CD14-positive monocyte (primary cell): ENCODE measurements around the gene ADCY1. TPM values are rescaled to one million over a fixed set of nuclear protein-coding genes. Genes with fewer than 3 reads are reported as not detected.

Experiments used
- DNase-seq, 3 donors: peaks; one replicate each; pipeline ENCODE4 v3.0.0-alpha.2; 2011 to 2022
- H2AFZ ChIP-seq: 2 replicates; pipeline ENCODE4 v1.6.0; 2012; ENCODE audit warnings: mild to moderate bottlenecking, low read depth, low read length, inconsistent platforms; ENCODE audit not compliant: insufficient read depth, poor library complexity, severe bottlenecking
- H3K27ac ChIP-seq, 2 donors: 1 replicate in 1 of 2; 2 replicates in 1 of 2; pipeline ENCODE4 v1.5.1; 2012 to 2013; ENCODE audit warnings: low read length in 2 of 2, control low read depth in 1 of 2, inconsistent platforms in 1 of 2, low read depth in 1 of 2, mild to moderate bottlenecking in 1 of 2
- H3K27me3 ChIP-seq, 2 donors: one replicate each; pipeline versions ENCODE4 v1.6.0 to v1.6.1; 2011 to 2013; ENCODE audit warnings: low read length in 2 of 2; ENCODE audit not compliant: control insufficient read depth in 2 of 2, insufficient read depth in 2 of 2
- H3K36me3 ChIP-seq, 2 donors: replicated peaks in 1 of 2; 1 replicate in 1 of 2; 2 replicates in 1 of 2; pipeline versions ENCODE4 v1.5.1 to v1.6.1; 2012 to 2013; ENCODE audit warnings: low read length in 2 of 2, control low read depth in 1 of 2, inconsistent platforms in 1 of 2, mild to moderate bottlenecking in 1 of 2; ENCODE audit not compliant: insufficient read depth in 2 of 2, control insufficient read depth in 1 of 2
- H3K4me1 ChIP-seq, 2 donors: 1 replicate in 1 of 2; 2 replicates in 1 of 2; pipeline versions ENCODE4 v1.5.1 to v1.6.1; 2012 to 2013; ENCODE audit warnings: low read length in 2 of 2, control low read depth in 1 of 2, inconsistent platforms in 1 of 2, mild to moderate bottlenecking in 1 of 2, moderate library complexity in 1 of 2; ENCODE audit not compliant: insufficient read depth in 2 of 2, control insufficient read depth in 1 of 2
- H3K4me2 ChIP-seq: replicated peaks from 2 replicates; pipeline ENCODE3; 2012; ENCODE audit warnings: low read length, moderate library complexity, mild to moderate bottlenecking; ENCODE audit not compliant: poor library complexity, severe bottlenecking; ENCODE audit errors: extremely low read depth
- H3K4me3 ChIP-seq, 3 experiments: fragments of 200-600 bp in 1 of 3; sonication (generic) in 1 of 3; replicated peaks in 1 of 3; 1 replicate in 2 of 3; 2 replicates in 1 of 3; pipeline ENCODE4 v1.5.1; 2011 to 2013; ENCODE audit warnings: low read length in 3 of 3, mild to moderate bottlenecking in 3 of 3, control low read depth in 2 of 3, low read depth in 2 of 3, inconsistent platforms in 1 of 3, moderate library complexity in 1 of 3
- H3K79me2 ChIP-seq: 2 replicates; pipeline ENCODE4 v1.6.0; 2012; ENCODE audit warnings: mild to moderate bottlenecking, control low read depth, inconsistent platforms, low read length, moderate library complexity; ENCODE audit not compliant: insufficient read depth
- H3K9ac ChIP-seq: 2 replicates; pipeline ENCODE4 v1.6.0; 2017; ENCODE audit warnings: low read length, mild to moderate bottlenecking; ENCODE audit not compliant: insufficient read depth, poor library complexity, severe bottlenecking
- H3K9me3 ChIP-seq, 2 donors: replicated peaks in 1 of 2; 1 replicate in 1 of 2; 2 replicates in 1 of 2; pipeline versions ENCODE4 v1.5.1 to v1.6.1; 2012 to 2013; ENCODE audit warnings: low read length in 2 of 2, control low read depth in 1 of 2; ENCODE audit not compliant: control insufficient read depth in 1 of 2, insufficient read depth in 1 of 2
- H4K20me1 ChIP-seq: 2 replicates; pipeline ENCODE4 v1.6.0; 2012; ENCODE audit warnings: mild to moderate bottlenecking, low read length, control low read depth, moderate library complexity; ENCODE audit not compliant: insufficient read depth
- H3K27ac Mint-ChIP-seq, 7 donors: one replicate each; pipeline ENCODE4 v1.8.0; 2020; ENCODE audit warnings: mild to moderate bottlenecking in 7 of 7, mixed read lengths in 7 of 7, moderate library complexity in 6 of 7, inconsistent platforms in 2 of 7
- H3K27me3 Mint-ChIP-seq, 3 donors: one replicate each; pipeline ENCODE4 v1.8.0; 2021 to 2022; ENCODE audit warnings: low read depth in 3 of 3, mild to moderate bottlenecking in 3 of 3, mixed read lengths in 3 of 3, moderate library complexity in 3 of 3, inconsistent platforms in 1 of 3
- H3K36me3 Mint-ChIP-seq, 2 donors: one replicate each; pipeline ENCODE4 v1.8.0; 2020; ENCODE audit warnings: mixed read lengths in 2 of 2, inconsistent platforms in 1 of 2, mild to moderate bottlenecking in 1 of 2
- H3K4me1 Mint-ChIP-seq: one replicate; pipeline ENCODE4 v1.8.0; 2020; ENCODE audit warnings: mild to moderate bottlenecking, mixed read lengths
- H3K4me3 Mint-ChIP-seq, 2 donors: one replicate each; pipeline ENCODE4 v1.8.0; 2020; ENCODE audit warnings: mild to moderate bottlenecking in 2 of 2, mixed read lengths in 2 of 2, moderate library complexity in 1 of 2
- H3K9me3 Mint-ChIP-seq, 7 donors: one replicate each; pipeline ENCODE4 v1.8.0; 2020 to 2022; ENCODE audit warnings: mixed read lengths in 7 of 7, mild to moderate bottlenecking in 6 of 7, moderate library complexity in 6 of 7, inconsistent platforms in 2 of 7
- CTCF ChIP-seq: fragments of 200-600 bp; IDR thresholded peaks from one replicate; pipeline ENCODE4 v1.8.0; 2022; ENCODE audit warnings: antibody characterized with exemption, mild to moderate bottlenecking
- WGBS: methylation state at CpG from one replicate; pipeline ENCODE4 v1.1.5; 2013; ENCODE audit warnings: missing lambda C conversion rate; ENCODE audit not compliant: insufficient coverage; 5-methylcytosine and 5-hydroxymethylcytosine counted together
- intact Hi-C, 2 donors: fragments of 100-400 bp; cut with micrococcal nuclease; formaldehyde crosslinking; loops; one replicate each; pipeline versions ENCODE4 v1.15.0 to v1.15.1; 2023
- polyA plus RNA-seq, 3 donors: library from polyadenylated mRNA; depleted of rRNA in 1 of 3; unstranded in 2 of 3; stranded (reverse) in 1 of 3; fragments of 300-500 nt in 2 of 3; fragments of >200 nt in 1 of 3; fragmentation: Illumina TruSeq in 2 of 3; gene quantifications; 1 replicate in 2 of 3; 2 replicates in 1 of 3; pipeline ENCODE4 v1.2.3, GENCODE V29; 2012 to 2021

ADCY1 gene
- polyA plus RNA-seq, 3 donors: 0.01 TPM; not detected in 2

- H3K9me3 Mint-ChIP-seq: peaks cover 0 to 2% (median 0%) of the 10 kb centered on the region in 7 donors
- no peak for TF ChIP-seq CTCF
- H3K36me3 Mint-ChIP-seq: no peaks in the 10 kb centered on the region
- Histone ChIP-seq H3K27me3 (no peaks in the 10 kb centered on the region), H3K36me3 (no peaks in the 10 kb centered on the region), H3K79me2 (no peaks in the 10 kb centered on the region), H3K27ac (no peak overlapping the region), H3K4me3 (no peak overlapping the region), H2AFZ (no peak overlapping the region), H3K9ac (no peak overlapping the region), H3K4me1 (no peaks in the 10 kb centered on the region), H3K4me2 (no peak overlapping the region), H4K20me1 (no peaks in the 10 kb centered on the region), H3K9me3 (no peaks in the 10 kb centered on the region)
- 95% methylated on average over 10 of the region's 10 CpGs for WGBS
- intact Hi-C loops: no loop called here
- no peak for DNase-seq
- no peaks in the 10 kb centered on the region for H3K4me1 Mint-ChIP-seq
- H3K27ac Mint-ChIP-seq: no peak overlapping the region
- H3K4me3 Mint-ChIP-seq: no peak overlapping the region
- peaks cover 3 to 6% (median 6%) of the 10 kb centered on the region in 3 donors for H3K27me3 Mint-ChIP-seq
These were observed 14.9 kb downstream of the ADCY1 start for GRCh38 chr7:45589061-45589460.

GRCh38 chr7:45589915-45590678 lies 15.9 kb downstream of the ADCY1 start:
- H3K4me1 ChIP-seq: no peaks in the 10 kb centered on the region
- no peak for DNase-seq
- TF ChIP-seq CTCF: no peak
- H3K9me3 Mint-ChIP-seq: peaks cover 0 to 2% (median 0%) of the 10 kb centered on the region in 7 donors
- H4K20me1 ChIP-seq: no peaks in the 10 kb centered on the region
- H3K4me3 Mint-ChIP-seq: no peak overlapping the region
- 78% methylated on average over 6 of the region's 17 CpGs for WGBS
- intact Hi-C loops: no loop called here
- no peaks in the 10 kb centered on the region for H3K27me3 ChIP-seq
- H3K36me3 Mint-ChIP-seq: no peaks in the 10 kb centered on the region
- no peaks in the 10 kb centered on the region for H3K79me2 ChIP-seq
- H3K36me3 ChIP-seq: no peaks in the 10 kb centered on the region
- no peak overlapping the region for H3K4me2 ChIP-seq
- no peaks in the 10 kb centered on the region for H3K9me3 ChIP-seq
- no peak overlapping the region for H2AFZ ChIP-seq
- H3K9ac ChIP-seq: no peak overlapping the region
- no peak overlapping the region for H3K27ac Mint-ChIP-seq
- peaks cover 3 to 6% (median 4%) of the 10 kb centered on the region in 3 donors for H3K27me3 Mint-ChIP-seq
- H3K4me1 Mint-ChIP-seq: no peaks in the 10 kb centered on the region
- no peak overlapping the region for H3K4me3 ChIP-seq
- no peak overlapping the region for H3K27ac ChIP-seq
